Measurements from ENCODE around the gene MAPKAP1.

MAPKAP1 gene

DNA sequence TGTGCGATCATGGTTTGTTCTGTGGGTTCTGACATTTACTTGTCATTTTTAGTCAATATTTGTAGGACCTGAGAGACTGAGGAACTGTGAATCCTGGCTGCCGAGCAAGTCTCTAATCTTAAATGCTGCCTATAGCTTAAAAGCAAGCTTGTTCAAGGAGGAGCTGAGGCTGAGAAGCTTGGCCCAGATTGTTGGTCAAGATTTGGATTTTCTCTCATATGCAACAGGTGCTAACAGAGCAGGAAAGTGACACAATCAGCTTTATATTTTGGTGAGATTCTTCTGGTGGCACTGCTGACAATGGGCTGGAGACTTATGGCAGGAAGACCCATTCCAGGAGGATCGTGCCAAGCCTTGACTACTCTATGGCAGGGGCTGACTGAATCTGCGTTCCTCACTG is 192.5 kb downstream of the MAPKAP1 start:
- H3K4me3 ChIP-seq (ENCODE audit: low read length), result no peak overlapping the region
- H3K27ac ChIP-seq (ENCODE audit: low read depth, low read length), result peak overlapping the region; percentile 57
- no peak overlapping the region for H3K9ac ChIP-seq (ENCODE audit: low read length)
- peaks cover 37% of the 10 kb centered on the region for H3K4me1 ChIP-seq (ENCODE audit: control insufficient read depth, insufficient read depth, low read length)
- no peaks in the 10 kb centered on the region for H3K27me3 ChIP-seq (ENCODE audit: control insufficient read depth, insufficient read depth, low read length)
- no peaks in the 10 kb centered on the region for H3K36me3 ChIP-seq (ENCODE audit: control insufficient read depth, insufficient read depth, low read length)

GRCh38 chr9:125513668-125514413 is 193.2 kb downstream of the MAPKAP1 start:
- peak overlapping the region; percentile 32 for H3K4me3 ChIP-seq (ENCODE audit: low read length)
- H3K27me3 ChIP-seq (ENCODE audit: control insufficient read depth, insufficient read depth, low read length), result no peaks in the 10 kb centered on the region
- H3K36me3 ChIP-seq (ENCODE audit: control insufficient read depth, insufficient read depth, low read length), result no peaks in the 10 kb centered on the region
- peaks cover 39% of the 10 kb centered on the region for H3K4me1 ChIP-seq (ENCODE audit: control insufficient read depth, insufficient read depth, low read length)
- H3K9ac ChIP-seq (ENCODE audit: low read length), result no peak overlapping the region
- peak overlapping the region; percentile 57 for H3K27ac ChIP-seq (ENCODE audit: low read depth, low read length)

- Histone ChIP-seq H3K9ac (ENCODE audit: low read length) (no peak overlapping the region), H3K4me1 (ENCODE audit: control insufficient read depth, insufficient read depth, low read length) (peaks cover 39% of the 10 kb centered on the region), H3K27ac (ENCODE audit: low read depth, low read length) (peak overlapping the region; percentile 57), H3K4me3 (ENCODE audit: low read length) (peak overlapping the region; percentile 32), H3K27me3 (ENCODE audit: control insufficient read depth, insufficient read depth, low read length) (no peaks in the 10 kb centered on the region), H3K36me3 (ENCODE audit: control insufficient read depth, insufficient read depth, low read length) (no peaks in the 10 kb centered on the region)
Observed at GRCh38 chr9:125513303-125513667, 193.7 kb downstream of the MAPKAP1 start.

DNA sequence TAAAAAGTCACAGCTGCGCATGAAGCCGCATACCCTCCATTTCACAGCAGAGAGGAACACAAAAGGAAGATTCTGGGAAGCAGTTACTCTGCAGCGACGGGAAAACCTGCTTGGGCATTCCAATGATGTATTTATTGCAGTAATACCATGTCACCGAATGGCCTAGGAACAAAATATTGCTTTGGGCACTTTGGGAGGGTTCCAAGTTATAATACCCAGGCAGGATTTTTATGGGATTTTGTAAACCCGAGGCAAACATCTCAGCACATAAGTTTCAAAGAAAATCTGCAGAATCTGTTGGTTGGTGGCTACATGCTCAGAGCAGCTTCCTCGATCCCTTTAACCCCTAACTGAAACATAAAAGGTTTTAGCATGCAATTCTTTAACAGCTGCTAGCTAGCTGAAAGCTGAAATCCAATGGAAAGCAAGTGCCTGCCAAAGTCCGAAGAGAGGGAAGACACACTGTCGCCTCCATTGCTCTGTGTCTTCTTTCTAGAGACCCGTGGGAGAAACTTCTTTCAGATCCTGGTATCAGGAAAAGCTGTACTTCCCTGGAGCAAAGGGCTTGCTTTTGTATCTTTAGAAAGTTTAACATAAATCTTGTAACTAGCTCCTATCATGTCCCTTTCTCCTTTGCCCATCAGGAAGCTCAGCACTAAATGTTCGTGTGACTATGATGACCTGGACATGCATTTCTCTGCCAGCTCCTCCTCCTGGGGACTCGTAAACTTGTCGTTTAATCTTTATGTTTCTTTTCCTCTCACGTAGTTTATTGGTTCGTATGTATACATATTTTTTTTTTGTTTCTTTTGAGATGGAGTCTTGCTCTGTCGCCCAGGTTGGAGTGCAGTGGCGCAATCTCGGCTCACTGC is 195.0 kb downstream of the MAPKAP1 start:
- H3K4me3 ChIP-seq (ENCODE audit: low read length), result no peak overlapping the region
- H3K27ac ChIP-seq (ENCODE audit: low read depth, low read length), result peak overlapping the region; percentile 53
- no peak overlapping the region for H3K9ac ChIP-seq (ENCODE audit: low read length)
- peaks cover 39% of the 10 kb centered on the region for H3K4me1 ChIP-seq (ENCODE audit: control insufficient read depth, insufficient read depth, low read length)
- H3K27me3 ChIP-seq (ENCODE audit: control insufficient read depth, insufficient read depth, low read length), result no peaks in the 10 kb centered on the region
- no peaks in the 10 kb centered on the region for H3K36me3 ChIP-seq (ENCODE audit: control insufficient read depth, insufficient read depth, low read length)

DNA sequence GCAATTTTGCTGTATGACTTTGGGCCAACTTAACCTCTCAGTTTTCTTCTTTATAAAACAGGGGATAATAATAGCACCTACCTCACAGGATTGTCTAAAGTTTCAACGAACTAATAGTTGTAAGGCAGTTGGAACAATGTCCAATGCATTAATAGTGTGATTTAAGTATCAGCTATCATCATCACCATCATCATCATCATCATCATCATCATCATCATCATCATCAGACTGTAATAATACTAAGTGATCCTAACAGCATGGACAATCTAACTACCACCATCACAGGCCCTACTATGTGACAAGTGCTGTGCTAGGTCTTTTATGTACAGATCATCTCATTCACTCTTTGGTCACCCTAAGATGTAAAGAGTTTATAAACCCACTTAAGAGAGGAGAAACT is 196.0 kb downstream of the MAPKAP1 start:
- Histone ChIP-seq H3K4me3 (ENCODE audit: low read length) (no peak overlapping the region), H3K27me3 (ENCODE audit: control insufficient read depth, insufficient read depth, low read length) (no peaks in the 10 kb centered on the region), H3K27ac (ENCODE audit: low read depth, low read length) (peak overlapping the region; percentile 55), H3K9ac (ENCODE audit: low read length) (no peak overlapping the region), H3K4me1 (ENCODE audit: control insufficient read depth, insufficient read depth, low read length) (peaks cover 45% of the 10 kb centered on the region), H3K36me3 (ENCODE audit: control insufficient read depth, insufficient read depth, low read length) (no peaks in the 10 kb centered on the region)

- no peak overlapping the region for H3K27ac ChIP-seq (ENCODE audit: low read depth, low read length)
- H3K36me3 ChIP-seq (ENCODE audit: control insufficient read depth, insufficient read depth, low read length), result no peaks in the 10 kb centered on the region
- peaks cover 48% of the 10 kb centered on the region for H3K4me1 ChIP-seq (ENCODE audit: control insufficient read depth, insufficient read depth, low read length)
- H3K4me3 ChIP-seq (ENCODE audit: low read length), result no peak overlapping the region
- no peaks in the 10 kb centered on the region for H3K27me3 ChIP-seq (ENCODE audit: control insufficient read depth, insufficient read depth, low read length)
- no peak overlapping the region for H3K9ac ChIP-seq (ENCODE audit: low read length)
Observed at GRCh38 chr9:125509476-125509875, 197.5 kb downstream of the MAPKAP1 start.

DNA sequence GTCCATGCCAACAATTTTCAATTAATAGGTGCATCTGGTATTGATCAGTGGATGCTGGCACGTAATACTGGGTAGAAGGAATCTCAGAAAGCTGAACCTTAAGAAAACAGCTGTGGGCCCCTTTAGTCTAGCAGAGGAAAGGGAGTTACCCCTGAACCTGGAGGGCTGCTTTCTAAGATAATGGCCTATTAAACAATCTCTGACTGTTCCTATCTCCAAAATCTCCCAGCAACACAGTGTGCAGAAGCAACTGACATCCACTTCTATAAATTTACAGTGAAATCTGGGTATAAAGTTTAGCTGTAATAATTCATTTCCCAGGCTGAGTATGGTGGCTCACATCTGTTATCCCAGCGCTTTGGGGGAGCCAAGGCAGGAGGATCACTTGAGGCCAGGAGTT is 198.8 kb downstream of the MAPKAP1 start:
- H3K36me3 ChIP-seq (ENCODE audit: control insufficient read depth, insufficient read depth, low read length), result no peaks in the 10 kb centered on the region
- H3K27me3 ChIP-seq (ENCODE audit: control insufficient read depth, insufficient read depth, low read length), result no peaks in the 10 kb centered on the region
- no peak overlapping the region for H3K27ac ChIP-seq (ENCODE audit: low read depth, low read length)
- no peak overlapping the region for H3K9ac ChIP-seq (ENCODE audit: low read length)
- no peak overlapping the region for H3K4me3 ChIP-seq (ENCODE audit: low read length)
- H3K4me1 ChIP-seq (ENCODE audit: control insufficient read depth, insufficient read depth, low read length), result peaks cover 41% of the 10 kb centered on the region

DNA sequence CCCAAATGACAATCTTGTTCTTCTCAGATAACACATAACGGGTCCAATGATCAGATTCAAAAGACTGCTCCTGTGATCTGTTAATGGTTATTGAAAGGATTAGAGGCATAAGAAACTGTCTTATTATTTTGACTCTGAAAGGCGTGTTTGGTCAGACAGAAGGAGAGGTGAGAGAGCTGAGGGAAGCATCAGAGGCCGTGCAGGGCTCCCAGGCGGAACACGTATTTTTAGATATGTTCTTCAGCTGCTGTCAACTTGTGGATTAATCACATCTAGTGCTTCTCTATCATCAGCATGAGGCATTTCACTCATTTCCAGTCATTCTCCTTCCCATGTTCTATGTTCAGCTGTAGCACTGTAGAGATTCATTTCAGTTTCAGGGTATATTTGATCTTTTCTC is 199.8 kb downstream of the MAPKAP1 start:
- Histone ChIP-seq H3K9ac (ENCODE audit: low read length) (no peak overlapping the region), H3K4me1 (ENCODE audit: control insufficient read depth, insufficient read depth, low read length) (peaks cover 34% of the 10 kb centered on the region), H3K4me3 (ENCODE audit: low read length) (no peak overlapping the region), H3K36me3 (ENCODE audit: control insufficient read depth, insufficient read depth, low read length) (no peaks in the 10 kb centered on the region), H3K27ac (ENCODE audit: low read depth, low read length) (no peak overlapping the region), H3K27me3 (ENCODE audit: control insufficient read depth, insufficient read depth, low read length) (no peaks in the 10 kb centered on the region)

GRCh38 chr9:125505988-125506438 is 201.0 kb downstream of the MAPKAP1 start:
- H3K27ac ChIP-seq (ENCODE audit: low read depth, low read length), result peak overlapping the region; percentile 73
- H3K4me1 ChIP-seq (ENCODE audit: control insufficient read depth, insufficient read depth, low read length), result peaks cover 23% of the 10 kb centered on the region
- H3K9ac ChIP-seq (ENCODE audit: low read length), result no peak overlapping the region
- no peaks in the 10 kb centered on the region for H3K36me3 ChIP-seq (ENCODE audit: control insufficient read depth, insufficient read depth, low read length)
- H3K4me3 ChIP-seq (ENCODE audit: low read length), result no peak overlapping the region
- no peaks in the 10 kb centered on the region for H3K27me3 ChIP-seq (ENCODE audit: control insufficient read depth, insufficient read depth, low read length)

DNA sequence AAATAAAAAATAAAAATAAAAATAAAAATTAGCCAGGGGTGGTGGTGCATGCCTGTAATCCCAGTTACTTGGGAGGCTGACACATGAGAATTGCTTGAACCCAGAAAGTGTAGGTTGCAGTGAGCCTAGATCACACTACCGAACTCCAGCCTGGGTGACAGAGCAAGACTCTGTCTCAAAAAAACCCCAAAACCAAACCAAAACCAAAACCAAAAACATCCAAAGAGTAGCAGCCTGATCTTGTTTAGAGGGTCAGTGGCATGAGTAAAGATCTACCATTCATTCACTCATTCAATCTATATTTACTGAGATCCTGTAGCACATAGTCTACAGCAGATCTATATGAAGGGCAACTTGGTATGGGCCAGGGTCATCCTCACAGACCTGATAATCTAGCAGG is 202.4 kb downstream of the MAPKAP1 start:
- Histone ChIP-seq H3K4me3 (ENCODE audit: low read length) (no peak overlapping the region), H3K27ac (ENCODE audit: low read depth, low read length) (no peak overlapping the region), H3K9ac (ENCODE audit: low read length) (no peak overlapping the region), H3K36me3 (ENCODE audit: control insufficient read depth, insufficient read depth, low read length) (no peaks in the 10 kb centered on the region), H3K27me3 (ENCODE audit: control insufficient read depth, insufficient read depth, low read length) (no peaks in the 10 kb centered on the region), H3K4me1 (ENCODE audit: control insufficient read depth, insufficient read depth, low read length) (peaks cover 18% of the 10 kb centered on the region)

DNA sequence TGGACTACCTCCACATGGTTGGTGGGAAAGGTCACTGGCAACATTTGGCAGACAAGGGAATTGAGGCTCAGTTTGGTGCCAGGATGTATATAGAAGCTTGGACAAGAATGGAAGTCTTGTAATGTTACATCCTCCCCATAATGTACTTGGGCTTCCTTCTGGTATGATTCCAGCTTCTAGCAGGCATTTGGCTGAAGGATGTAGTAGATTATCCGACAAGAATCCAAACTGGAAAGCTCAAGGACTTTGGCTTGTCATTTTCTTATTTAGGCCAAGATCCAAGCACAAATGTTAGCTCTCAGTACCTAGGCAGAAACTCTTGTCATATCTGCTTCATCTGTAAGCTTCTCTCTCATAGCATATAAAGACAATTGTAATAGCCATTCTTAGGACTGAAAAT is 209.1 kb downstream of the MAPKAP1 start:
- Histone ChIP-seq H3K4me3 (ENCODE audit: low read length) (no peak overlapping the region), H3K9ac (ENCODE audit: low read length) (no peak overlapping the region), H3K4me1 (ENCODE audit: control insufficient read depth, insufficient read depth, low read length) (peaks cover 3% of the 10 kb centered on the region), H3K36me3 (ENCODE audit: control insufficient read depth, insufficient read depth, low read length) (no peaks in the 10 kb centered on the region), H3K27me3 (ENCODE audit: control insufficient read depth, insufficient read depth, low read length) (no peaks in the 10 kb centered on the region), H3K27ac (ENCODE audit: low read depth, low read length) (no peak overlapping the region)

DNA sequence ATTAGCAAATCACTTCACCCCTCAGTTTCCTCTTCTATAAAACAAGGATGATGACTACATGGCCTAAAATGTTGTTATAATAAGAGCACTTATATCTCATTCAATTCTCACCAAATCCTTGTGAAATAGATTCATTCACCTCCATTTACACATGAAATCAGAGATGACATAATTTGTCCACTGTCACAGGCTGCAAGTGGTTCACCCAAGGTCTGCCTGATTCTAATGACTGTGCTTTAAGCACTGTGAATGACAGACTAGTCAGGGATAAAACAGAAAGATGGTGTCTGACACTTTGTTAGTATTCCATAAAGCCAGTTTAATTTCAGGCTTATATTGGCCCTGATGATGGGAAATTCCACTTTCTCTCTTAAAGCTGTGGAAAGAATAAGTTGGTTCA is 209.5 kb downstream of the MAPKAP1 start:
- Histone ChIP-seq H3K9ac (ENCODE audit: low read length) (no peak overlapping the region), H3K4me3 (ENCODE audit: low read length) (no peak overlapping the region), H3K27ac (ENCODE audit: low read depth, low read length) (no peak overlapping the region), H3K27me3 (ENCODE audit: control insufficient read depth, insufficient read depth, low read length) (no peaks in the 10 kb centered on the region), H3K4me1 (ENCODE audit: control insufficient read depth, insufficient read depth, low read length) (peaks cover 3% of the 10 kb centered on the region), H3K36me3 (ENCODE audit: control insufficient read depth, insufficient read depth, low read length) (no peaks in the 10 kb centered on the region)
